HL-60 (cell line): Measurements from ENCODE around the gene MYMK.

Experiments
- CTCF ChIP-seq: IDR thresholded peaks from one replicate; pipeline ENCODE4 v1.5.1; 2011; ENCODE audit warnings: low read length, control low read depth, inconsistent platforms; ENCODE audit not compliant: insufficient read depth
- GABPA ChIP-seq: IDR thresholded peaks from 2 replicates; pipeline ENCODE4 v1.6.1; 2012; ENCODE audit warnings: low read depth
- POLR2AphosphoS5 ChIP-seq: IDR thresholded peaks from 2 replicates; pipeline ENCODE4 v1.6.1; 2012; ENCODE audit warnings: low read depth
- SPI1 ChIP-seq: IDR thresholded peaks from 2 replicates; pipeline ENCODE4 v1.6.1; 2012; ENCODE audit warnings: low read depth, mild to moderate bottlenecking, borderline replicate concordance
- TF ChIP-seq, protein P1 (sequence below): IDR thresholded peaks from 2 replicates; pipeline ENCODE4 v1.6.1; 2012; ENCODE audit warnings: low read depth; ENCODE audit not compliant: insufficient replicate concordance

DNA sequence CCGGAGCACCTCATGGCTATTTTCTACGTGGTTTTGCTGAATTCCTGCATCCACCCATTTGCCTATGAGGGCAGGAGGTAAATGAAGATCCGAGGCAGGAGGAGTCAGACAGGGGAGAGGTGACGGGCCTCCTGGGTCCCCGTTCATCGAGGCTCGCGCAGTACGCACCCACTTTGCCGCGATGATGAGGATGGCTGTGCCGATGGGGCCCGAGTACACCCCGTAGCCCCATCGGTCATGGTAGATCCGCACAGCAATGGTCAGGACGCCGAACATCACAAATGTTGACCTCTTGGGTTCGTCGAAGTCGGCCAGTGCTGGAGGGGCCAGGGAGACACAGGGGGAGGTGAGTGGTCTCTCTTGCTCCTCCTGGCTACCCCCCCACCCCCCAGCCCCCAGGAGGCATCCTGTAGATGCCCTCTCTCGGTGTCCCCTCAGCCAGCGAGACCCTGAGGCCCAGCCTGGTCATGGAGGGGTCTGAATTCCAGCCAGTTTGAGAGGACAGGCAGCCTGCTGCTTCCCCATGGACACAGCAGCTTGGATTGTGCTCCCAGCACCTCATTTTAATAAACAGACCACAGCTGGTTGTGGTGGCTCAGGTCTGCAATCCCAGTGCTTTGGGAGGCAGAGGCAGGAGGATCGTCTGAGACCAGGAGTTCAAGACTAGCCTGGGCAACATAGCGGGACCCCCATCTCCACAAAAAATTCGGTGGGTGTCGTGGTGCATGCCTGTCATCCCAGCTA lies 5.9 kb downstream of the MYMK start:
- TF ChIP-seq CTCF = no peak
- TF ChIP-seq POLR2AphosphoS5 = no peak
- TF ChIP-seq, protein P1, sequence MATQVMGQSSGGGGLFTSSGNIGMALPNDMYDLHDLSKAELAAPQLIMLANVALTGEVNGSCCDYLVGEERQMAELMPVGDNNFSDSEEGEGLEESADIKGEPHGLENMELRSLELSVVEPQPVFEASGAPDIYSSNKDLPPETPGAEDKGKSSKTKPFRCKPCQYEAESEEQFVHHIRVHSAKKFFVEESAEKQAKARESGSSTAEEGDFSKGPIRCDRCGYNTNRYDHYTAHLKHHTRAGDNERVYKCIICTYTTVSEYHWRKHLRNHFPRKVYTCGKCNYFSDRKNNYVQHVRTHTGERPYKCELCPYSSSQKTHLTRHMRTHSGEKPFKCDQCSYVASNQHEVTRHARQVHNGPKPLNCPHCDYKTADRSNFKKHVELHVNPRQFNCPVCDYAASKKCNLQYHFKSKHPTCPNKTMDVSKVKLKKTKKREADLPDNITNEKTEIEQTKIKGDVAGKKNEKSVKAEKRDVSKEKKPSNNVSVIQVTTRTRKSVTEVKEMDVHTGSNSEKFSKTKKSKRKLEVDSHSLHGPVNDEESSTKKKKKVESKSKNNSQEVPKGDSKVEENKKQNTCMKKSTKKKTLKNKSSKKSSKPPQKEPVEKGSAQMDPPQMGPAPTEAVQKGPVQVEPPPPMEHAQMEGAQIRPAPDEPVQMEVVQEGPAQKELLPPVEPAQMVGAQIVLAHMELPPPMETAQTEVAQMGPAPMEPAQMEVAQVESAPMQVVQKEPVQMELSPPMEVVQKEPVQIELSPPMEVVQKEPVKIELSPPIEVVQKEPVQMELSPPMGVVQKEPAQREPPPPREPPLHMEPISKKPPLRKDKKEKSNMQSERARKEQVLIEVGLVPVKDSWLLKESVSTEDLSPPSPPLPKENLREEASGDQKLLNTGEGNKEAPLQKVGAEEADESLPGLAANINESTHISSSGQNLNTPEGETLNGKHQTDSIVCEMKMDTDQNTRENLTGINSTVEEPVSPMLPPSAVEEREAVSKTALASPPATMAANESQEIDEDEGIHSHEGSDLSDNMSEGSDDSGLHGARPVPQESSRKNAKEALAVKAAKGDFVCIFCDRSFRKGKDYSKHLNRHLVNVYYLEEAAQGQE = no peak
- no peak for TF ChIP-seq GABPA
- no peak for TF ChIP-seq SPI1
